Measurements from ENCODE around the gene GAPDHS.

- no peak for TF ChIP-seq POLR2A (IDR thresholded peaks at IDR 0.05)
- no peak for TF ChIP-seq CTCF (IDR thresholded peaks at IDR 0.05)
These were observed 22.7 kb upstream of the GAPDHS start for GRCh38 chr19:35510626-35510964.

Measured in testis (tissue), 2 donors.